Caco-2 (cell line): ENCODE measurements around the gene PRSS21. TPM values are rescaled to one million over a fixed set of nuclear protein-coding genes. Genes with fewer than 3 reads are reported as not detected.

Experiments
- BruUV-seq: library from RNA; stranded (reverse); fragments of 400-500 nt; replicated peaks from 2 replicates; lab custom pipeline; 2021; lab: Mats Ljungman, UMichigan
- CTCF ChIA-PET: fragments of 300-600 bp; sonication (Branson Sonifier 250); formaldehyde crosslinking; loops from one replicate; lab custom pipeline; 2022; ENCODE audit warnings: antibody characterized with exemption; lab: Charles Lee
- POLR2A ChIA-PET: fragments of 300-600 bp; sonication (Branson Sonifier 250); formaldehyde crosslinking; loops from one replicate; lab custom pipeline; 2022; ENCODE audit warnings: antibody characterized with exemption; lab: Charles Lee
- DNase-seq, 2 experiments: peaks; one replicate each; pipeline versions ENCODE4 v3.0.0 to v3.0.0-alpha.2; 2020 to 2022
- H3K27me3 ChIP-seq: replicated peaks from 2 replicates; pipeline ENCODE4 v1.6.0; 2011; ENCODE audit warnings: low read length; ENCODE audit not compliant: control insufficient read depth, insufficient read depth
- H3K36me3 ChIP-seq: 2 replicates; pipeline ENCODE4 v1.5.1; 2011; ENCODE audit warnings: low read length; ENCODE audit not compliant: control insufficient read depth, insufficient read depth
- H3K4me1 ChIP-seq: fragments of 250-450 bp; sonication (Bioruptor Pico); 2 replicates; pipeline ENCODE4 v1.5.1; 2020; ENCODE audit warnings: mild to moderate bottlenecking
- H3K4me3 ChIP-seq: 2 replicates; pipeline ENCODE4 v1.5.1; 2011; ENCODE audit warnings: low read depth, mild to moderate bottlenecking, control low read depth, low read length
- H3K9me3 ChIP-seq: fragments of 250-450 bp; sonication (Bioruptor Pico); 2 replicates; pipeline ENCODE4 v1.5.1; 2020; ENCODE audit warnings: mild to moderate bottlenecking, moderate library complexity
- H3K27ac Mint-ChIP-seq: one replicate; pipeline ENCODE4 v1.8.0; 2022; ENCODE audit warnings: mixed read lengths; ENCODE audit not compliant: unreplicated experiment
- H3K27me3 Mint-ChIP-seq: one replicate; pipeline ENCODE4 v1.8.0; 2022; ENCODE audit warnings: mixed read lengths; ENCODE audit not compliant: insufficient read depth, unreplicated experiment
- H3K36me3 Mint-ChIP-seq: one replicate; pipeline ENCODE4 v1.8.0; 2022; ENCODE audit warnings: mild to moderate bottlenecking, mixed read lengths; ENCODE audit not compliant: insufficient read depth, unreplicated experiment
- H3K4me1 Mint-ChIP-seq: one replicate; pipeline ENCODE4 v1.8.0; 2022; ENCODE audit warnings: low read depth, mixed read lengths; ENCODE audit not compliant: unreplicated experiment
- H3K4me3 Mint-ChIP-seq: one replicate; pipeline ENCODE4 v1.8.0; 2022; ENCODE audit warnings: mild to moderate bottlenecking, moderate library complexity, mixed read lengths; ENCODE audit not compliant: unreplicated experiment
- H3K9me3 Mint-ChIP-seq: one replicate; pipeline ENCODE4 v1.8.0; 2022; ENCODE audit warnings: mixed read lengths; ENCODE audit not compliant: unreplicated experiment
- CTCF ChIP-seq, 2 experiments: fragments of 200-600 bp in 1 of 2; IDR thresholded peaks; 1 replicate in 1 of 2; 2 replicates in 1 of 2; pipeline versions ENCODE4 v1.5.1 to v1.8.0; 2011 to 2022; ENCODE audit warnings: antibody characterized with exemption in 1 of 2, control low read depth in 1 of 2, inconsistent platforms in 1 of 2, low read depth in 1 of 2, low read length in 1 of 2, mild to moderate bottlenecking in 1 of 2, moderate library complexity in 1 of 2; ENCODE audit not compliant: insufficient read depth in 1 of 2, severe bottlenecking in 1 of 2, unreplicated experiment in 1 of 2
- intact Hi-C: fragments of 100-400 bp; cut with micrococcal nuclease; formaldehyde crosslinking; loops from one replicate; pipeline ENCODE4 v1.10.0; 2022; ENCODE audit not compliant: unreplicated experiment
- total RNA-seq: library from RNA; stranded (reverse); gene quantifications from 2 replicates; pipeline ENCODE4 v1.2.3, GENCODE V29; 2022

Gene PRSS21
- total RNA-seq, 1 experiment from 2014 or later: not detected

DNA sequence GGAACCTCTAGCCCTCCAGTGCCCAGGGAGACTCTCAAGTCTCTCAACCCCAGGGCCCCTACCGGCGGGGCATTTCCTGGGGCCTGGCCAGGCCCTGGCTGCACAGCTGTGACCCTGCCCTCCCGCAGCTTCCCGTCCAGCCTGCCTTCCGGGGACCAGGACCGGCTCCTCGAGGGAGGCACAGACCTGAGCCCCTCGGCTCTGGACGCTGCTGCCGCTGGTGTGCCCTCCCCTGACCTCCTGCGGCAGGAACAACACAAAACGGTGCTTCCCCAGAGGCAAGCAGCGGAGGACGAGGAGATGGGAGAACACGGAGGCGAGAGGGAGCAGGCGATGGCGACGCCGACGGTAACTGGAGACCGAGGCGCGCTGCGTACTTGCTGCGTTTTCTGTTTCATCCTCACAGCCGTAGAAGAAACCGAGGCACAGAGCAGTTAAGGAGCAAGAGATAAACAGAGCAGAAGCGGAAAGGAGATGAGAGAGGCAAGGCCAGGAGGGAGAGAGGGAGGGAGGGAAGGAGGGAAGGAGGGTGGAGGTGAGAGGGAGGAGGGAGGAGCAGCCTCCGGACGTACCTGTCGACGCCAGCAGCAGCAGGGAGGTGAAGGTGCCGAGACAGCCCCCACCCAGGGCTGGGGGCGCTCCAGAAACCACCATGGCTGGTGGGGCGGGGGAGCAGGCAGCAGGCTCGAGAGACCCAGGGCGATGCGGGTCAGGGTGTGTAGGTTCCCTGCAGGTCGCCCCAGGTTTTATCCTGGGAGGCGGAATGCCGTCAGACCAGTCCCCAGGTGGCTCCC is 40.6 kb downstream of the PRSS21 start, which contains the start of gene PRSS22:
TSS of gene PRSS22 (minus strand) at position 720 of the 794 bp plus-strand sequence. CDS start at position 654, 66 bp downstream.
- Mint-ChIP-seq H3K27ac (peak within 1 kb of the TSS; percentile 79), H3K4me3 (peak within 1 kb of the TSS; percentile 84), H3K36me3 (peaks cover 58% of the 10 kb centered on the region), H3K4me1 (peaks cover 7% of the 10 kb centered on the region), H3K27me3 (no peaks in the 10 kb centered on the region), H3K9me3 (peaks cover 12% of the 10 kb centered on the region)
- TF ChIP-seq CTCF (IDR thresholded peaks at IDR 0.05; ENCODE audit: insufficient read depth in 1 of 2, low read depth in 1 of 2, low read length in 1 of 2, severe bottlenecking in 1 of 2, unreplicated experiment in 1 of 2): no peak
- DNase-seq: peak; percentile 91 to 93
- peaks cover 10% of the 10 kb centered on the region; the same call in 1 of the 2 replicates for H3K4me1 ChIP-seq
- H3K36me3 ChIP-seq: peaks cover 18% of the 10 kb centered on the region
- POLR2A ChIA-PET: interaction anchor here (0.5 to 1.0 kb wide), 2 partner anchors 60 to 80 kb away, joined by 4 read pairs; no protein-coding TSS in a partner anchor
- H3K9me3 ChIP-seq: peaks cover 15% of the 10 kb centered on the region
- H3K27me3 ChIP-seq: no peaks in the 10 kb centered on the region
- intact Hi-C loops: loop anchor here (1.0 to 5.0 kb wide), 3 partner anchors 11 to 105 kb away; partner anchors contain the start of gene SRRM2
- peak within 1 kb of the TSS; percentile 66 for H3K4me3 ChIP-seq
- CTCF ChIA-PET: interaction anchor here (0.6 to 2.1 kb wide), 4 partner anchors 11 to 112 kb away, joined by 4 to 11 read pairs (median 6); partner anchors contain the start of gene FLYWCH2
- TSS peak; percentile 77 for BruUV-seq

DNA sequence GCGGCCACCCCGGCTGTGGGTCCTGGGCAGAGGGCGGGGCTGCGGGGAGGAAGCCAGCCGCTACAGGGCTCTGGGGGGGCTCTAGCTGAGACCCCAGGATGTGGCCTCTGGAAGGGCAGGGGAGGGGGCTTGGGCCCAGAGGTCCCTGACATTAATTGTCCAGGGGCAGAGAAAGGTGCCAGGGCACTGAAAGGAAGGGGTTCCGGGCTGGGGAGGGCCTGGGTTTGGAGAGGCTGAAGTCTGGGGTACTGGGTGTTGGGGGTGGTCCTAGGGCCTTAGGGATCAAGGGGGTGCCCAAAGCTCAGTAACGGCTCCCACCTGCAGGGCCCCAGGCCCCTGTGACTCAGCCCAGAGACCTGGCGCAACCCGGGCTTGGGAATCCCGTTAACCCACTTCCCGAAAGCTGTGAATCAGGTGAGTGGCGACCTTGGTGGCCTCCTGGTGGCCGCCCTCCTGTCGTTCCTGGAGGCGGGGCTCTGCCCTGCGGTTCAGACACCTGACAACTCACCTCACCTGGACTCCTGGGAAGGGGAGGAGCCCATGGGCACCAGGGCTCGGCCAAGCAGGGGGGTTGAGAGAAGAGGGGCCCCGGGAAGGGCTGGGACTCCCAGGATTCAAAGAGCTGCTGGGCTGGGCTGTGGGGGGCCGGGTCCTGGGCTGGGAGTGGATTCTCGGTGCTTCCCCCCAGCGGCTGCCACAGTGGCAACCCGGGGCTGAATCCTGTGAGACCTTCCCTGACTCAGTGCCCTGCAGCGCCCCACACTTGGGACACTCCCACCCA is 41.4 kb downstream of the PRSS21 start:
- ChIA-PET CTCF (interaction anchor here (0.6 to 2.1 kb wide), 8 partner anchors 10 to 161 kb away, joined by 3 to 11 read pairs (median 6); partner anchors contain the start of genes FLYWCH2 and TNFRSF12A), POLR2A (interaction anchor here (0.8 to 1.0 kb wide), 2 partner anchors 24 to 81 kb away, joined by 4 to 5 read pairs; partner anchors contain the start of gene FLYWCH2)
- Mint-ChIP-seq H3K4me3 (peak overlapping the region; percentile 84), H3K27me3 (no peaks in the 10 kb centered on the region), H3K4me1 (peaks cover 7% of the 10 kb centered on the region), H3K9me3 (peaks cover 12% of the 10 kb centered on the region), H3K27ac (peak overlapping the region; percentile 79), H3K36me3 (peaks cover 51% of the 10 kb centered on the region)
- BruUV-seq: no TSS peak
- Histone ChIP-seq H3K4me1 (peaks cover 10% of the 10 kb centered on the region; the same call in 1 of the 2 replicates), H3K4me3 (peak overlapping the region; percentile 66), H3K36me3 (peaks cover 14% of the 10 kb centered on the region), H3K27me3 (no peaks in the 10 kb centered on the region), H3K9me3 (peaks cover 15% of the 10 kb centered on the region)
- DNase-seq: peak; percentile 96
- intact Hi-C loops: loop anchor here (1.0 to 5.0 kb wide), 3 partner anchors 10 to 106 kb away; partner anchors contain the start of gene SRRM2
- peak; percentile 34 to 42 for TF ChIP-seq CTCF (IDR thresholded peaks at IDR 0.05; ENCODE audit: insufficient read depth in 1 of 2, low read depth in 1 of 2, low read length in 1 of 2, severe bottlenecking in 1 of 2, unreplicated experiment in 1 of 2)
